Mesenchymal stem cell (in vitro differentiated cells and primary cell): Measurements from ENCODE around the gene CCDC92.

Source experiments
- DNase-seq: peaks from one replicate; pipeline ENCODE4 v3.0.0-alpha.2; 2013
- H2AFZ ChIP-seq: one replicate; pipeline ENCODE4 v1.6.1; 2013; ENCODE audit warnings: low read depth, mild to moderate bottlenecking, control low read depth, inconsistent platforms, low read length, moderate library complexity
- H2AK5ac ChIP-seq: 2 replicates; pipeline ENCODE4 v1.6.1; 2013; ENCODE audit warnings: low read length, moderate library complexity, mild to moderate bottlenecking, inconsistent platforms; ENCODE audit not compliant: severe bottlenecking
- H2BK120ac ChIP-seq: one replicate; pipeline ENCODE4 v1.6.1; 2013; ENCODE audit warnings: low read depth, mild to moderate bottlenecking, inconsistent platforms, low read length, moderate library complexity
- H2BK12ac ChIP-seq, 2 experiments: one replicate each; pipeline ENCODE4 v1.6.1; 2013; ENCODE audit warnings: inconsistent platforms in 2 of 2, low read length in 2 of 2, mild to moderate bottlenecking in 2 of 2, moderate library complexity in 2 of 2, control low read depth in 1 of 2
- H2BK15ac ChIP-seq: one replicate; pipeline ENCODE4 v1.6.1; 2013; ENCODE audit warnings: mild to moderate bottlenecking, low read depth, inconsistent platforms; ENCODE audit not compliant: poor library complexity, severe bottlenecking
- H2BK5ac ChIP-seq: 2 replicates; pipeline ENCODE4 v1.6.1; 2013; ENCODE audit warnings: low read depth, mild to moderate bottlenecking, low read length, control low read depth, inconsistent platforms; ENCODE audit not compliant: poor library complexity, severe bottlenecking
- H3K14ac ChIP-seq, 2 experiments: one replicate each; pipeline ENCODE4 v1.6.1; 2013; ENCODE audit warnings: inconsistent platforms in 2 of 2, low read length in 2 of 2, control low read depth in 1 of 2, mild to moderate bottlenecking in 1 of 2, moderate library complexity in 1 of 2
- H3K18ac ChIP-seq, 2 experiments: one replicate each; pipeline ENCODE4 v1.6.1; 2013; ENCODE audit warnings: inconsistent platforms in 2 of 2, low read length in 2 of 2, control low read depth in 1 of 2, low read depth in 1 of 2, mild to moderate bottlenecking in 1 of 2
- H3K23ac ChIP-seq, 2 experiments: one replicate each; pipeline ENCODE4 v1.6.1; 2013; ENCODE audit warnings: inconsistent platforms in 2 of 2, low read length in 2 of 2, mild to moderate bottlenecking in 2 of 2, moderate library complexity in 2 of 2, control low read depth in 1 of 2
- H3K27ac ChIP-seq: 2 replicates; pipeline ENCODE4 v1.5.1; 2013; ENCODE audit warnings: mild to moderate bottlenecking, moderate library complexity, low read length, control low read depth, inconsistent platforms; ENCODE audit not compliant: poor library complexity, severe bottlenecking
- H3K27me3 ChIP-seq, 2 experiments: 2 replicates each; pipeline versions ENCODE4 v1.6.1 to v1.7.0; 2013; ENCODE audit warnings: low read length in 2 of 2, mild to moderate bottlenecking in 2 of 2, moderate library complexity in 2 of 2, control low read depth in 1 of 2, inconsistent platforms in 1 of 2; ENCODE audit not compliant: control insufficient read depth in 1 of 2, insufficient read depth in 1 of 2
- H3K36me3 ChIP-seq, 2 experiments: 2 replicates each; pipeline versions ENCODE4 v1.6.1 to v1.7.0; 2013; ENCODE audit warnings: low read length in 2 of 2, control low read depth in 1 of 2, inconsistent platforms in 1 of 2, low read depth in 1 of 2, mild to moderate bottlenecking in 1 of 2; ENCODE audit not compliant: insufficient read depth in 2 of 2, control insufficient read depth in 1 of 2
- H3K4ac ChIP-seq, 2 experiments: one replicate each; pipeline ENCODE4 v1.6.1; 2013; ENCODE audit warnings: inconsistent platforms in 2 of 2, low read length in 2 of 2, mild to moderate bottlenecking in 2 of 2, moderate library complexity in 2 of 2, control low read depth in 1 of 2, low read depth in 1 of 2
- H3K4me1 ChIP-seq: 2 replicates; pipeline ENCODE4 v1.6.1; 2013; ENCODE audit warnings: low read depth, low read length, control low read depth; ENCODE audit not compliant: control insufficient read depth, insufficient read depth
- H3K4me2 ChIP-seq: 2 replicates; pipeline ENCODE4 v1.6.1; 2013; ENCODE audit warnings: low read length, mild to moderate bottlenecking, inconsistent platforms; ENCODE audit not compliant: poor library complexity, severe bottlenecking
- H3K4me3 ChIP-seq, 2 experiments: 2 replicates each; pipeline versions ENCODE4 v1.5.1 to v1.7.0; 2013; ENCODE audit warnings: low read length in 2 of 2, mild to moderate bottlenecking in 2 of 2, control low read depth in 1 of 2, low read depth in 1 of 2; ENCODE audit not compliant: insufficient read depth in 1 of 2
- H3K79me1 ChIP-seq: replicated peaks from 2 replicates; pipeline ENCODE4 v1.6.1; 2013; ENCODE audit warnings: mild to moderate bottlenecking, control low read depth, low read length, inconsistent platforms; ENCODE audit not compliant: poor library complexity, severe bottlenecking
- H3K9ac ChIP-seq: 2 replicates; pipeline ENCODE4 v1.7.0; 2013; ENCODE audit warnings: mild to moderate bottlenecking, low read length, moderate library complexity
- H3K9me3 ChIP-seq: 2 replicates; pipeline ENCODE4 v1.7.0; 2013; ENCODE audit warnings: mild to moderate bottlenecking, low read length; ENCODE audit not compliant: control insufficient read depth
- H4K8ac ChIP-seq: one replicate; pipeline ENCODE4 v1.6.1; 2013; ENCODE audit warnings: inconsistent platforms, mild to moderate bottlenecking, low read length, moderate library complexity
- H4K91ac ChIP-seq: one replicate; pipeline ENCODE4 v1.6.1; 2013; ENCODE audit warnings: mild to moderate bottlenecking, low read length, inconsistent platforms
- WGBS: methylation state at CpG from one replicate; pipeline ENCODE4 v1.1.7; 2013; ENCODE audit warnings: mixed read lengths; 5-methylcytosine and 5-hydroxymethylcytosine counted together

CCDC92 gene

DNA sequence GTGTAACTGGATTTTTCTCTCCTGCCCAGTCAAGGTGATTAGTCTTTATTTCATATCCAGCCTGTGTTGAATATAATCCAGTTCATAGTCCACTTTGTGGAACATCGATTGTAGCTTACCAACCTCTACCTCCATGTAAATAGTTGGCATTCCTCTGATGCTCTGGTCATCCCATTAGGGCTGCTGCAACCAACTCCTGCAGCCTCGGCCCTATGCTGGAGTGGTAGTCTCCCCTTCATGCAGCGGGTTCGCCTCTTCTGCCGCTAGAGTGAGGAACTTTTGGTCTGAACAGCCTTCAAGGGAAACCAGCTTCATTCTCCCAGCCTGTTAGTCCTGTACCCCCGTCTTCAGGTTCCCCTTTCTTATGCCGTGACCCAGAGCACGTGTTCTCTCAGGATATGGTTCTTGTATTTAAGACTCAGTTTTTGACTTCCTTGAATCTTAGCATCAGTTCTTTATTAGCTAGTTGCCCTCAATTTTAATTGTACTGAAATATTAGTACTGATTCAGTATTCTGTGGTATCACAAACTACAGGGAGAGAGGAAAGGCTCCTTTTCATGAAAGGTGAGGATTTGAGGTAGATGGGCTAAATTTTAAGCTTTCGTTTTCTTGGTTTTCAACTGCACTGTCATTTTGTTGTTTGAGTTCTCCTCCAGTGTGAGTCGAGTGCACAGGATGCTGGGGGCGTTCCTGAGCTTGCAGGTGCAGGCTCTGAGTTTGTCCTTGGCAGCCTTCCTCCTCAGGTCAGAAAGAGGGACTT, 33.6 kb upstream of the CCDC92 start:
- no peak overlapping the region for H2BK12ac ChIP-seq
- H2BK5ac ChIP-seq, result no peak overlapping the region
- no peak overlapping the region for H4K91ac ChIP-seq
- no peak overlapping the region for H3K4me3 ChIP-seq
- no peak overlapping the region for H3K14ac ChIP-seq
- no peak overlapping the region for H3K23ac ChIP-seq
- H3K9ac ChIP-seq, result no peak overlapping the region
- H2AK5ac ChIP-seq, result no peak overlapping the region
- H3K79me1 ChIP-seq, result peaks cover 41% of the 10 kb centered on the region
- H2AFZ ChIP-seq, result no peak overlapping the region
- peaks cover 5% of the 10 kb centered on the region for H3K4me1 ChIP-seq
- no peak overlapping the region for H4K8ac ChIP-seq
- H2BK15ac ChIP-seq, result no peak overlapping the region
- WGBS, result 91% methylated on average over 8 of the region's 11 CpGs
- H3K27me3 ChIP-seq, result no peaks in the 10 kb centered on the region
- peak overlapping the region in 1 of 2 experiments; percentile 4 for H3K18ac ChIP-seq
- no peak overlapping the region for H3K27ac ChIP-seq
- no peak overlapping the region for H2BK120ac ChIP-seq
- H3K4me2 ChIP-seq, result no peak overlapping the region
- peaks cover 33 to 57% of the 10 kb centered on the region in 2 experiments for H3K36me3 ChIP-seq
- no peak overlapping the region for H3K4ac ChIP-seq
- no peak for DNase-seq
- H3K9me3 ChIP-seq, result no peaks in the 10 kb centered on the region

DNA sequence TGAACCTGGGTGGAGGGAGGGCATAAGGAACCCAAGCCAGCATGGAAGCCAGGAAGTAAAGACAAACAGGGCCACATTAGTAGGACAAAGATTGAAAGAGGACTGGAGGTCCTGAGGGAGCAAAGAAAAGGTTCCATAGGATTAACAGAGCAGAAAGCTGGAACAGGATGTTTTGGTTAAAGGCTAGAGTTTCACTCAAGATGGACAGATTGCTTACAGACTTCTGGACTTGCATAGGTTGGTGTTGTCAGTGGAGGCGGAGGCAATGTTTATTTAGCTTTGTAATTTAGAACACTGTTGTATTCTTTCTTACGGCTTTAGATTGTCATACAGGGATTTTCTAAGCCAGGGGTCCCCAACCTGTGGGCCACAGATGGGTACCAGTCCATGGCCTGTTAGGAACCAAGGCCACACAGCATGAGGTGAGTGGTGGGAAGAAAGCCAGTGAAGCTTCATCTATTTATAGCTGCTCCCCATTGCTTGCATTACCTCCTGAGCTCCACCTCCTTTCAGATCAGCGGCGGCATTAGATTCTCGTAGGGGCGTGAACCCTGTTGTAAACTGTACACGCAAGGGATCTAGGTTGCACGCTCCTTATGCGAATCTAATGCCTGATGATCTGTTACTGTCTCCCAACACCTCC, 31.7 kb upstream of the CCDC92 start:
- Histone ChIP-seq H3K4me1 (peaks cover 5% of the 10 kb centered on the region), H3K18ac (peak overlapping the region; percentile 23 to 69), H3K9ac (no peak overlapping the region), H3K27me3 (no peaks in the 10 kb centered on the region), H3K79me1 (peaks cover 52% of the 10 kb centered on the region), H3K14ac (peak overlapping the region in 1 of 2 experiments; percentile 39), H4K8ac (peak overlapping the region; percentile 35), H2AK5ac (no peak overlapping the region), H2BK15ac (no peak overlapping the region), H3K4ac (peak overlapping the region in 1 of 2 experiments; percentile 67), H3K4me2 (no peak overlapping the region), H2AFZ (no peak overlapping the region), H3K23ac (no peak overlapping the region), H3K4me3 (no peak overlapping the region), H4K91ac (peak overlapping the region; percentile 89), H2BK120ac (no peak overlapping the region), H3K27ac (no peak overlapping the region), H2BK12ac (peak overlapping the region in 1 of 2 experiments; percentile 66), H3K9me3 (no peaks in the 10 kb centered on the region), H2BK5ac (no peak overlapping the region), H3K36me3 (peaks cover 38 to 62% of the 10 kb centered on the region in 2 experiments)
- peak; percentile 81 for DNase-seq
- WGBS, result 77% methylated on average over 9 of the region's 9 CpGs

GRCh38 chr12:124002654-124003053, 30.0 kb upstream of the CCDC92 start:
- peaks cover 44 to 61% of the 10 kb centered on the region in 2 experiments for H3K36me3 ChIP-seq
- H3K4me3 ChIP-seq, result no peak overlapping the region
- peaks cover 5% of the 10 kb centered on the region for H3K4me1 ChIP-seq
- H2BK15ac ChIP-seq, result no peak overlapping the region
- no peak overlapping the region for H3K27ac ChIP-seq
- no peak overlapping the region for H3K4me2 ChIP-seq
- peak overlapping the region in 1 of 2 experiments; percentile 36 for H3K14ac ChIP-seq
- no peak overlapping the region for H3K9ac ChIP-seq
- no peak overlapping the region for H2BK5ac ChIP-seq
- H4K8ac ChIP-seq, result no peak overlapping the region
- H3K27me3 ChIP-seq, result no peaks in the 10 kb centered on the region
- H3K9me3 ChIP-seq, result no peaks in the 10 kb centered on the region
- H3K23ac ChIP-seq, result no peak overlapping the region
- H2BK12ac ChIP-seq, result peak overlapping the region in 1 of 2 experiments; percentile 17
- H4K91ac ChIP-seq, result no peak overlapping the region
- no peak overlapping the region for H2AFZ ChIP-seq
- no peak overlapping the region for H2AK5ac ChIP-seq
- no peak for DNase-seq
- no peak overlapping the region for H2BK120ac ChIP-seq
- H3K4ac ChIP-seq, result peak overlapping the region in 1 of 2 experiments; percentile 79
- H3K18ac ChIP-seq, result peak overlapping the region in 1 of 2 experiments; percentile 73
- peaks cover 57% of the 10 kb centered on the region for H3K79me1 ChIP-seq
- 96% methylated on average over 2 of the region's 2 CpGs for WGBS

DNA sequence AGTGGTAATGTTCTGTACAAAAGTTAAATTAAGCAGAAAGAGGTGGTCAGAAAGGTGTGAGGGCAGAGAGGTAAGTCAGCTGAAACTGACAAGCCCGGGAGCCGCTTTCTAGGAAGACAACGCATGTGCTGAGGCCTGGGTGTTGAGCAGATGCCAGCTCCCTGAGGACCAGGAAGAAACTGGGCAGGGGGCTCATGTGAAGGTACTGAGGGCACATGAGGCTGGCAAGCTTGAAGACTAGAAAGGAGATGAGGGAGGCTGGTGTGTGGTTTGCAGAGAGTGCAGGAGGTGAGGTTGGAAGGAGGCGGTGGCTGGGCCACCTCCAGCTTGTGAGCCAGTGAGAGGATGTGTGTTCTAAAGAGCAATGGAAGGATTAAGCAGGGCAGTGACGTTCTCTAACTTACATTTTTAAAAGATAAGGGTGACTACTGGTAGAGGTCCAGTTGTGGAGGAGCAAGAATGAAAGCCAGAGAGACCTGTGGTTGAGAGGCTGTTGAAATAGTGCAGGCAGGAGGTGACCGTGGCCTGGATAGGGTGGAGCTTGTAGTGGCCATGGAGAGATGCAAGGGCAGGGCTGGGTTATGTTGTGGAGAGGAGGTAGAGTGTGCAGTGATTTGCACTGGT, 29.5 kb upstream of the CCDC92 start:
- peak overlapping the region; percentile 67 to 69 for H3K18ac ChIP-seq
- H3K4me3 ChIP-seq, result no peak overlapping the region
- H3K9me3 ChIP-seq, result no peaks in the 10 kb centered on the region
- 89% methylated on average over 6 of the region's 6 CpGs for WGBS
- peak overlapping the region in 1 of 2 experiments; percentile 30 for H3K14ac ChIP-seq
- no peak overlapping the region for H2BK120ac ChIP-seq
- H2AK5ac ChIP-seq, result no peak overlapping the region
- no peak overlapping the region for H3K9ac ChIP-seq
- H2BK12ac ChIP-seq, result peak overlapping the region in 1 of 2 experiments; percentile 17
- no peak overlapping the region for H3K23ac ChIP-seq
- H2AFZ ChIP-seq, result no peak overlapping the region
- H2BK15ac ChIP-seq, result no peak overlapping the region
- peak overlapping the region; percentile 38 for H4K8ac ChIP-seq
- DNase-seq, result peak; percentile 43
- H3K79me1 ChIP-seq, result peaks cover 59% of the 10 kb centered on the region
- H3K4me1 ChIP-seq, result peaks cover 5% of the 10 kb centered on the region
- H3K27me3 ChIP-seq, result no peaks in the 10 kb centered on the region
- H3K36me3 ChIP-seq, result peaks cover 40 to 55% of the 10 kb centered on the region in 2 experiments
- H4K91ac ChIP-seq, result peak overlapping the region; percentile 46
- H3K4ac ChIP-seq, result no peak overlapping the region
- no peak overlapping the region for H3K27ac ChIP-seq
- H2BK5ac ChIP-seq, result no peak overlapping the region
- no peak overlapping the region for H3K4me2 ChIP-seq
